GM12891 (cell line): ENCODE data around the gene MAP4K3.

Experiments
- POLR2A ChIP-seq: IDR thresholded peaks from 2 replicates; pipeline ENCODE4 v1.6.1; 2011; ENCODE audit warnings: low read depth, low read length, control low read depth
- POLR2AphosphoS5 ChIP-seq: IDR thresholded peaks from 2 replicates; pipeline ENCODE4 v1.6.1; 2011; ENCODE audit warnings: low read depth, low read length, control low read depth
- TAF1 ChIP-seq: IDR thresholded peaks from 2 replicates; pipeline ENCODE4 v1.6.1; 2011; ENCODE audit warnings: low read depth, low read length, control low read depth

DNA sequence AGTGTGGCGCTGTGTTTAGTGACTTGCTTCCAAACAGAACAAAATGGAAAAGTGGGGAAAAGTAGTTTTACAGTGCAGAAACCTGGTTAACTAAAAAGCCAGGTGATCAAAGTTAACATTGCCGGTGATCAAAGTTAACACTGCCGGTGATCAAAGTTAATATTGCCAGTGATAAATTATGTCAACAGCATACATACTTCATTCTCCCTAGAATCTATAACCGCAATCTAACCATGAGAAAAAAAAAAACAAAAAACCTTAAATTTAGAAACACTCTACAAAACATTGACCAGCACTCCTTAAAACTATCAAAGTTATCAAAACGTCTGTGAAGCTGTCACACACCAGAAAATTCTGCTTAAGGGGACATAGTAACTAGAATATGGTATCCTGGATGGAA lies 18.6 kb downstream of the MAP4K3 start:
- TF ChIP-seq POLR2AphosphoS5 (no peak), POLR2A (no peak), TAF1 (no peak)
